Neural crest cell (in vitro differentiated cells): Measurements from ENCODE around the gene ATG3. TPM values are rescaled to one million over a fixed set of nuclear protein-coding genes. Genes with fewer than 3 reads are reported as not detected.
A peak's percentile ranks its signal among the peaks of the same experiment; 100 is the strongest.

Experiments used
- DNase-seq: peaks from one replicate; pipeline ENCODE4 v3.0.0; 2021; ENCODE audit warnings: low read depth, mixed read lengths, low spot score
- H3K27ac Mint-ChIP-seq: one replicate; pipeline ENCODE4 v1.8.0; 2021; ENCODE audit warnings: mild to moderate bottlenecking, mixed read lengths; ENCODE audit not compliant: unreplicated experiment
- H3K27me3 Mint-ChIP-seq: 2 replicates; pipeline ENCODE4 v1.8.0; 2021; ENCODE audit warnings: low read depth, mild to moderate bottlenecking, mixed read lengths
- H3K36me3 Mint-ChIP-seq: 2 replicates; pipeline ENCODE4 v1.8.0; 2021; ENCODE audit warnings: low read depth, mild to moderate bottlenecking, mixed read lengths
- H3K4me1 Mint-ChIP-seq: 2 replicates; pipeline ENCODE4 v1.8.0; 2021; ENCODE audit warnings: mixed read lengths
- H3K4me3 Mint-ChIP-seq: one replicate; pipeline ENCODE4 v1.8.0; 2021; ENCODE audit warnings: mild to moderate bottlenecking, mixed read lengths
- H3K9me3 Mint-ChIP-seq: 2 replicates; pipeline ENCODE4 v1.8.0; 2021; ENCODE audit warnings: mixed read lengths
- long read RNA-seq: library from polyadenylated mRNA; unstranded; transcript quantifications from one replicate; pipeline ENCODE4 v2.0.0, GENCODE V29; 2020
- total RNA-seq: library from RNA; stranded (reverse); gene quantifications from 2 replicates; pipeline ENCODE4 v1.2.1, GENCODE V29; 2021
- TF ChIP-seq, protein P1 (sequence below): fragments of 200-600 bp; sonication (generic); conservative IDR thresholded peaks from 2 replicates; pipeline ENCODE4 v1.5.0; 2021; ENCODE audit warnings: antibody characterized with exemption, mild to moderate bottlenecking

Gene ATG3
- total RNA-seq: 46.1 and 47.4 TPM in 2 replicates
- long read RNA-seq, transcript ATG3-201 (12 exons, 1,570 nt): major isoform, 38 of 44 reads
- long read RNA-seq, partial matches to known transcripts: 3 of 44 reads
- long read RNA-seq, other reads (novel, unspliced or antisense): 3 of 44 reads

- peak within 1 kb of the TSS; percentile 97 for H3K27ac Mint-ChIP-seq
- DNase-seq: peak; percentile 96
- no peaks in the 10 kb centered on the region for H3K27me3 Mint-ChIP-seq
- peak within 1 kb of the TSS; percentile 97 for H3K4me3 Mint-ChIP-seq
- peaks cover 32% of the 10 kb centered on the region for H3K4me1 Mint-ChIP-seq
- H3K36me3 Mint-ChIP-seq: peaks cover 6% of the 10 kb centered on the region
- H3K9me3 Mint-ChIP-seq: no peaks in the 10 kb centered on the region
- TF ChIP-seq, protein P1, sequence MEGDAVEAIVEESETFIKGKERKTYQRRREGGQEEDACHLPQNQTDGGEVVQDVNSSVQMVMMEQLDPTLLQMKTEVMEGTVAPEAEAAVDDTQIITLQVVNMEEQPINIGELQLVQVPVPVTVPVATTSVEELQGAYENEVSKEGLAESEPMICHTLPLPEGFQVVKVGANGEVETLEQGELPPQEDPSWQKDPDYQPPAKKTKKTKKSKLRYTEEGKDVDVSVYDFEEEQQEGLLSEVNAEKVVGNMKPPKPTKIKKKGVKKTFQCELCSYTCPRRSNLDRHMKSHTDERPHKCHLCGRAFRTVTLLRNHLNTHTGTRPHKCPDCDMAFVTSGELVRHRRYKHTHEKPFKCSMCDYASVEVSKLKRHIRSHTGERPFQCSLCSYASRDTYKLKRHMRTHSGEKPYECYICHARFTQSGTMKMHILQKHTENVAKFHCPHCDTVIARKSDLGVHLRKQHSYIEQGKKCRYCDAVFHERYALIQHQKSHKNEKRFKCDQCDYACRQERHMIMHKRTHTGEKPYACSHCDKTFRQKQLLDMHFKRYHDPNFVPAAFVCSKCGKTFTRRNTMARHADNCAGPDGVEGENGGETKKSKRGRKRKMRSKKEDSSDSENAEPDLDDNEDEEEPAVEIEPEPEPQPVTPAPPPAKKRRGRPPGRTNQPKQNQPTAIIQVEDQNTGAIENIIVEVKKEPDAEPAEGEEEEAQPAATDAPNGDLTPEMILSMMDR: no peak
Observed at GRCh38 chr3:112561734-112562529, at the start of gene ATG3, which contains the start of gene SLC35A5. TSS of gene ATG3 (minus strand) at chr3:112561962. CDS start at chr3:112561528, 434 bp downstream. TSS of gene SLC35A5 (plus strand) at chr3:112562045. CDS start at chr3:112563404, 1,359 bp downstream.

DNA sequence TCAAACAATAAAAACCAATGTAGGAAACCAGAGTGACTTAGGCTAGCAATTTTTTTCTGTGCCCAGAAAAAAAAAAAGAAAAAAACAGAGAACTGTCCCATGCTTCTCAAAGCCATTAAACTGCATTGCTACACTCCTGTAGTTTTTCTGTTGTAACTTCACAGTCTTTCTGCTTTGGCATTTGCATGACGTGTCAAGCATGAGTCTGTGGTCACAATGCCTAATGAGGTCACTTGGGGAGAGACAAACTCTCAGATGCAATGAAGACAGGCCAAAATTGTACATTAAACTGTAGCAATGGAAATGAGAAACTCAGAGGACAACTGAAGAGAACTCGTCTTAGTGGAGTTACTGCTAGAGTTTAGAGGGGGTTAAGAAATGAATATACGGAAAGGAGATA, 48.4 kb upstream of the ATG3 start:
- TF ChIP-seq, protein P1: no peak
- H3K27me3 Mint-ChIP-seq: no peaks in the 10 kb centered on the region
- no peak for DNase-seq
- peak overlapping the region; percentile 9 for H3K27ac Mint-ChIP-seq
- peaks cover 57% of the 10 kb centered on the region for H3K4me1 Mint-ChIP-seq
- H3K9me3 Mint-ChIP-seq: peaks cover 2% of the 10 kb centered on the region
- no peak overlapping the region for H3K4me3 Mint-ChIP-seq
- peaks cover 5% of the 10 kb centered on the region for H3K36me3 Mint-ChIP-seq

DNA sequence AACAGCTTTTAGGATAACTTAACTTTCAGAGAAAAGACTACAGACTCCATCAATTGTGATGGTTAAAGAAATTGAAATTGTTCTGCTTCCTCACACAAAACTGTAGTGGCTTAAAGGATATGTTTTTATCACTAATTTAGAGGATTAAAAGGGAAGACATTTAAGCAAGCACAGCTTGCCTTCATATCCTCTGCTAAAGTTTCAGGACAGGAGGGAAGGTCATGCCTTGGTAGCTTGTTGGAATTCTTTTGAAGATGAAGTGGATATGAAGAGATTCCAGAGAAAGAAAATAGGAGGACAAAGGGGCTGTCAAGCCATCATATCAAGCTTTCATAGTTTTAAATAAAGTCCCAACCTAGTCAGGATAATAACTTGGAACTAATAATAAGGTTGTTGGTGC, 46.1 kb upstream of the ATG3 start:
- Mint-ChIP-seq H3K9me3 (no peaks in the 10 kb centered on the region), H3K27me3 (no peaks in the 10 kb centered on the region), H3K27ac (no peak overlapping the region), H3K4me3 (no peak overlapping the region), H3K36me3 (no peaks in the 10 kb centered on the region), H3K4me1 (peaks cover 66% of the 10 kb centered on the region)
- DNase-seq: no peak
- TF ChIP-seq, protein P1: no peak

DNA sequence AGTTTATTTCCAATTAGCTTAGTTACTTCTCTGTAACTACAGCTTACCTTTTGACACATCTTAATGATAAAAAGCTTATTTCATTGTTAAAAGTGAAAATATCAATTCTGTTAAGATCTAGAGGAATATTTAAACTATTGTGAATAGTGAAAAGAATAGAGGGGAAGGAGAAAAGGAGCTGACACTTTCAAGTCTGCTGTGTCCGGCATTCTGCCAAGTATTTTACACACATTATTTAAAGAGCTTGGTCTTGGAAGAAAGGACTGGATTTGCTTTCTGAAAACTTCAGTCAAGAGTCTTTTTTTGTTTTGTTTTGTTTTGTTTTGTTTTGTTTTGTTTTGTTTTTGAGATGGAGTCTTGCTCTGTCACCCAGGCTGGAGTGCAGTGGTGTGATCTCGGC, 44.3 kb upstream of the ATG3 start:
- Mint-ChIP-seq H3K27me3 (no peaks in the 10 kb centered on the region), H3K4me3 (no peak overlapping the region), H3K4me1 (peaks cover 74% of the 10 kb centered on the region), H3K9me3 (no peaks in the 10 kb centered on the region), H3K27ac (peak overlapping the region; percentile 38), H3K36me3 (no peaks in the 10 kb centered on the region)
- TF ChIP-seq, protein P1: no peak
- no peak for DNase-seq

DNA sequence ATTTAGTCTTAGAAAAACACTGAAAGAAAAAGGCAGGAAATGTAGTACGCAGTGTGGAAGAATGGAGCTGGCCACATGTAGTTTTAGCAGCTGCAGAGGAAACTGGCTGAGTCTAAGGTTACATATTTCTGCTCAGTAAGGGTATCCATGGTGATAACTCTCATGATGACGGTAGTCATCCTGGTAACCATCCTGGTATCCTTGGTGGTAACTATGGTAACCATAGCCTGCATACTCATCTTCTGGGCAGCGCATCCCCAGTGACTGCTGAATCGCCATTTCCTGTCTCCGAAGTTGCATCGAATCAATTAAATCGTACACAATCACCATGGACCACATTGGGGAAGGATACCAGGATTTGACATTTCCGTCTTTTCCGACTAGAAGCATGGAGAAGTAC, 43.5 kb upstream of the ATG3 start:
- Mint-ChIP-seq H3K4me1 (peaks cover 72% of the 10 kb centered on the region), H3K9me3 (no peaks in the 10 kb centered on the region), H3K27me3 (no peaks in the 10 kb centered on the region), H3K27ac (peak overlapping the region; percentile 94), H3K36me3 (no peaks in the 10 kb centered on the region), H3K4me3 (peak overlapping the region; percentile 56)
- TF ChIP-seq, protein P1: no peak
- DNase-seq: peak; percentile 22
